Gastroesophageal sphincter (tissue), 3 donors: ENCODE results near the gene NOS3.

ENCODE experiments used
- POLR2A ChIP-seq, 2 donors: fragments of 450-650 bp; IDR thresholded peaks; one replicate each; pipeline ENCODE4 v1.6.1; 2017; ENCODE audit warnings: antibody characterized with exemption in 2 of 2, mild to moderate bottlenecking in 2 of 2, moderate library complexity in 1 of 2
- TF ChIP-seq, protein P1 (sequence below), 4 experiments: fragments of 200-600 bp in 2 of 4; fragments of 450-650 bp in 2 of 4; sonication (generic) in 1 of 4; IDR thresholded peaks; one replicate each; pipeline ENCODE4 v1.5.1; 2017 to 2019; ENCODE audit warnings: antibody characterized with exemption in 4 of 4, mild to moderate bottlenecking in 2 of 4, moderate library complexity in 2 of 4

DNA sequence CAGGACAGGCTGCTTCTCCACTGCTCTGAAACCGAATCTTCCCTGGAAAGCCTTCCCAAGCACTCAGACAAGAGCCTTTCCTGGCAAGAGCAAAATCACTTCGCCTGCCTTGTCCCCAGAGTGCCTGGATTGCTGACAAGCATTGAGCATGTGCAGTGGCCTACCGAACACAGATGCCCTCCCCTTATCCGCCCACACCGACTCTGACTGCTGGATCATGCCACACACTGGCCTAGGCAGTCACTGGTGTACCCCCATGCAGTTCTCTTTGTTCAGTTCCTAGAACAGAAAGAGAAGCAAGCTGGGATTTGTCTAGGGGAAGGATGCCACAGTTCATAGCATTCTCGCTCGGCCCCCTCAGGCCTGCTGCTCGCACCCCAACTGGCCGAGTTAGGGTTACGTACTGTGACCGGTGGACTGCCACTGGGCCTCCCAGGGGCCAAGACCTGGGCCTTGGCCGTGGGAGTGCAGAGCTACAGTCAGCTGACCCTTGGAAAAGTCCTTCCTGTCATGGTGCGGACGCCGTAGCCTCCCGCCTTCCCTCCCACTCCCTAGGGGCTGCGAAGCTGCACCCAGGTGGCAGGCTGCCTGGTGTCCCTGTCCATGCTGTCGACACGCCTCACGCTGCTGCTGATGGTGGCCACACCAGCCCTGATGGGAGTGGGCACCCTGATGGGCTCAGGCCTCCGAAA lies 44.4 kb downstream of the NOS3 start:
- TF ChIP-seq, protein P1, sequence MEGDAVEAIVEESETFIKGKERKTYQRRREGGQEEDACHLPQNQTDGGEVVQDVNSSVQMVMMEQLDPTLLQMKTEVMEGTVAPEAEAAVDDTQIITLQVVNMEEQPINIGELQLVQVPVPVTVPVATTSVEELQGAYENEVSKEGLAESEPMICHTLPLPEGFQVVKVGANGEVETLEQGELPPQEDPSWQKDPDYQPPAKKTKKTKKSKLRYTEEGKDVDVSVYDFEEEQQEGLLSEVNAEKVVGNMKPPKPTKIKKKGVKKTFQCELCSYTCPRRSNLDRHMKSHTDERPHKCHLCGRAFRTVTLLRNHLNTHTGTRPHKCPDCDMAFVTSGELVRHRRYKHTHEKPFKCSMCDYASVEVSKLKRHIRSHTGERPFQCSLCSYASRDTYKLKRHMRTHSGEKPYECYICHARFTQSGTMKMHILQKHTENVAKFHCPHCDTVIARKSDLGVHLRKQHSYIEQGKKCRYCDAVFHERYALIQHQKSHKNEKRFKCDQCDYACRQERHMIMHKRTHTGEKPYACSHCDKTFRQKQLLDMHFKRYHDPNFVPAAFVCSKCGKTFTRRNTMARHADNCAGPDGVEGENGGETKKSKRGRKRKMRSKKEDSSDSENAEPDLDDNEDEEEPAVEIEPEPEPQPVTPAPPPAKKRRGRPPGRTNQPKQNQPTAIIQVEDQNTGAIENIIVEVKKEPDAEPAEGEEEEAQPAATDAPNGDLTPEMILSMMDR (IDR thresholded peaks at IDR 0.05) = no peak
- no peak for TF ChIP-seq POLR2A (IDR thresholded peaks at IDR 0.05)
